ENCODE results near the gene POGLUT2.
A peak's percentile ranks its signal among the peaks of the same experiment; 100 is the strongest.

POGLUT2 gene

GRCh38 chr13:102815788-102816187 lies 17.0 kb upstream of the POGLUT2 start:
- Histone ChIP-seq H4K20me1 (ENCODE audit: insufficient read depth, low read length) (0 out of 2 replicates have a peak, but pooled peaks cover 7% of the 10 kb centered on the region), H3K4me3 (ENCODE audit: low read length) (no peak overlapping the region), H3K9ac (ENCODE audit: low read length) (no peak overlapping the region), H3K79me2 (ENCODE audit: low read length) (0 out of 2 replicates have a peak, but pooled peaks cover 4% of the 10 kb centered on the region), H3K27me3 (ENCODE audit: low read depth, low read length) (no peaks in the 10 kb centered on the region), H3K27ac (ENCODE audit: low read length) (no peak overlapping the region), H3K4me1 (ENCODE audit: low read length) (peaks cover 12% of the 10 kb centered on the region), H3K9me3 (ENCODE audit: insufficient read depth, low read length) (peaks cover 5% of the 10 kb centered on the region; the same call in 1 of the 2 replicates), H3K36me3 (replicated peaks; ENCODE audit: low read depth, low read length) (peaks cover 35% of the 10 kb centered on the region), H3K4me2 (ENCODE audit: low read length) (no peak overlapping the region), H2AFZ (ENCODE audit: low read depth, low read length) (no peak overlapping the region)
- no peak for TF ChIP-seq EZH2phosphoT487 (IDR thresholded peaks at IDR 0.05; ENCODE audit: low read depth)
- TF ChIP-seq, protein P1, sequence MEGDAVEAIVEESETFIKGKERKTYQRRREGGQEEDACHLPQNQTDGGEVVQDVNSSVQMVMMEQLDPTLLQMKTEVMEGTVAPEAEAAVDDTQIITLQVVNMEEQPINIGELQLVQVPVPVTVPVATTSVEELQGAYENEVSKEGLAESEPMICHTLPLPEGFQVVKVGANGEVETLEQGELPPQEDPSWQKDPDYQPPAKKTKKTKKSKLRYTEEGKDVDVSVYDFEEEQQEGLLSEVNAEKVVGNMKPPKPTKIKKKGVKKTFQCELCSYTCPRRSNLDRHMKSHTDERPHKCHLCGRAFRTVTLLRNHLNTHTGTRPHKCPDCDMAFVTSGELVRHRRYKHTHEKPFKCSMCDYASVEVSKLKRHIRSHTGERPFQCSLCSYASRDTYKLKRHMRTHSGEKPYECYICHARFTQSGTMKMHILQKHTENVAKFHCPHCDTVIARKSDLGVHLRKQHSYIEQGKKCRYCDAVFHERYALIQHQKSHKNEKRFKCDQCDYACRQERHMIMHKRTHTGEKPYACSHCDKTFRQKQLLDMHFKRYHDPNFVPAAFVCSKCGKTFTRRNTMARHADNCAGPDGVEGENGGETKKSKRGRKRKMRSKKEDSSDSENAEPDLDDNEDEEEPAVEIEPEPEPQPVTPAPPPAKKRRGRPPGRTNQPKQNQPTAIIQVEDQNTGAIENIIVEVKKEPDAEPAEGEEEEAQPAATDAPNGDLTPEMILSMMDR (IDR thresholded peaks at IDR 0.05; ENCODE audit: low read depth, low read length): no peak

DNA sequence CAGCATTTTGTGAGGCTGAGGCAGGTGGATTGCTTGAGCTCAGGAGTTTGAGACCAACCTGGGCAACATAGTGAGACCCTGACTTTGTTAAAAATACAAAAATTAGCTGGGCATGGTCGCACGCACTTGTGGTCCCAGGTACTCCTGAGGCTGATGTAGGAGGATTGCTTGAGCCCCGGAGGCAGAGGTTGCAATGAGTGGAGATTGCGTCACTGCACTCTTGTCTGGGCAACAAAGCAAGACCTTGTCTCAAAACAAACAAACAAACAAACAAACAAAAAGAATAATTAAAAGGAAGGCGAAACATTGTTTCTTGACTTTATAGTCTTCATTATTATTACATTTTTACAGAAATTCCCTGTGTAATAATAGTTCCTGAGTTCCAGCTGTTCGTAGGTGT lies 16.0 kb upstream of the POGLUT2 start:
- H3K79me2 ChIP-seq (ENCODE audit: low read length): peaks cover 7% of the 10 kb centered on the region; the same call in 1 of the 2 replicates
- no peak for TF ChIP-seq EZH2phosphoT487 (IDR thresholded peaks at IDR 0.05; ENCODE audit: low read depth)
- TF ChIP-seq, protein P1 (IDR thresholded peaks at IDR 0.05; ENCODE audit: low read depth, low read length): no peak
- no peak overlapping the region for H3K4me2 ChIP-seq (ENCODE audit: low read length)
- no peak overlapping the region for H2AFZ ChIP-seq (ENCODE audit: low read depth, low read length)
- H3K36me3 ChIP-seq (replicated peaks; ENCODE audit: low read depth, low read length): peaks cover 38% of the 10 kb centered on the region
- no peak overlapping the region for H3K27ac ChIP-seq (ENCODE audit: low read length)
- no peak overlapping the region for H3K9ac ChIP-seq (ENCODE audit: low read length)
- peaks cover 12% of the 10 kb centered on the region for H3K4me1 ChIP-seq (ENCODE audit: low read length)
- H3K27me3 ChIP-seq (ENCODE audit: low read depth, low read length): no peaks in the 10 kb centered on the region
- H3K9me3 ChIP-seq (ENCODE audit: insufficient read depth, low read length): peaks cover 5% of the 10 kb centered on the region; the same call in 1 of the 2 replicates
- H3K4me3 ChIP-seq (ENCODE audit: low read length): no peak overlapping the region
- 0 out of 2 replicates have a peak, but pooled peaks cover 7% of the 10 kb centered on the region for H4K20me1 ChIP-seq (ENCODE audit: insufficient read depth, low read length)

DNA sequence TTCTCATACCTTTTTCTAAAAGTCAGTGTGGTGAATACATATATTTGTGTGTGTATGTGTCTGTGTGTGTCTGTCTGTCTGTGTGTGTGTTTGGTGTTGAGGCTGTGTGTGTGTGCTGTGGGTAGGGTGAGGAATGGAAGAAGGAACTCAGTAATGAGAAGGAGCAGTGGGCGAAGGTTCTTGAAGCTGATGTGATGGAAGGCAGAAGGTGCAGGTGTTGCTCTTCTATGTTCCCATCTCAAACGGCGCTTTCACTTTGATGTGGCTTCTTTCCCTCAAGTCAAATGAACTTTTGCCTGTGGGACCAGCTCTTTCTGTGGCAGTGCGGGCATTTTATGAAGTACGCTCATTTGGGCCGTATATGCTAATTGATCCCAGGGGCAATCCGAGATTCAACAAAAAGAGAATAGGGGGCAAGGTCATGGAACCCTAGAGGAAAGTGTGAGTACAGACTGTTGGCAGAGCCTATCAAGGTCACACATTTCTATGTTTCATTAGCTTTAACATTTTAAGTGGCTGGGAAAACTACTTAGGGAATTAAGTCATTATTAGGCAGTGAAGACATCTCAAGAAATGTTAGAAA lies 15.3 kb upstream of the POGLUT2 start:
- 0 out of 2 replicates have a peak, but pooled peaks cover 7% of the 10 kb centered on the region for H4K20me1 ChIP-seq (ENCODE audit: insufficient read depth, low read length)
- peaks cover 7% of the 10 kb centered on the region; the same call in 1 of the 2 replicates for H3K79me2 ChIP-seq (ENCODE audit: low read length)
- H3K9me3 ChIP-seq (ENCODE audit: insufficient read depth, low read length): peaks cover 5% of the 10 kb centered on the region; the same call in 1 of the 2 replicates
- H3K27me3 ChIP-seq (ENCODE audit: low read depth, low read length): no peaks in the 10 kb centered on the region
- H2AFZ ChIP-seq (ENCODE audit: low read depth, low read length): no peak overlapping the region
- peak overlapping the region; percentile 47 for H3K4me2 ChIP-seq (ENCODE audit: low read length)
- H3K4me1 ChIP-seq (ENCODE audit: low read length): peaks cover 12% of the 10 kb centered on the region
- H3K36me3 ChIP-seq (replicated peaks; ENCODE audit: low read depth, low read length): peaks cover 38% of the 10 kb centered on the region
- H3K9ac ChIP-seq (ENCODE audit: low read length): no peak overlapping the region
- H3K4me3 ChIP-seq (ENCODE audit: low read length): no peak overlapping the region; the same call in 1 of the 2 replicates
- no peak overlapping the region for H3K27ac ChIP-seq (ENCODE audit: low read length)
- TF ChIP-seq, protein P1 (IDR thresholded peaks at IDR 0.05; ENCODE audit: low read depth, low read length): no peak
- no peak for TF ChIP-seq EZH2phosphoT487 (IDR thresholded peaks at IDR 0.05; ENCODE audit: low read depth)

DNA sequence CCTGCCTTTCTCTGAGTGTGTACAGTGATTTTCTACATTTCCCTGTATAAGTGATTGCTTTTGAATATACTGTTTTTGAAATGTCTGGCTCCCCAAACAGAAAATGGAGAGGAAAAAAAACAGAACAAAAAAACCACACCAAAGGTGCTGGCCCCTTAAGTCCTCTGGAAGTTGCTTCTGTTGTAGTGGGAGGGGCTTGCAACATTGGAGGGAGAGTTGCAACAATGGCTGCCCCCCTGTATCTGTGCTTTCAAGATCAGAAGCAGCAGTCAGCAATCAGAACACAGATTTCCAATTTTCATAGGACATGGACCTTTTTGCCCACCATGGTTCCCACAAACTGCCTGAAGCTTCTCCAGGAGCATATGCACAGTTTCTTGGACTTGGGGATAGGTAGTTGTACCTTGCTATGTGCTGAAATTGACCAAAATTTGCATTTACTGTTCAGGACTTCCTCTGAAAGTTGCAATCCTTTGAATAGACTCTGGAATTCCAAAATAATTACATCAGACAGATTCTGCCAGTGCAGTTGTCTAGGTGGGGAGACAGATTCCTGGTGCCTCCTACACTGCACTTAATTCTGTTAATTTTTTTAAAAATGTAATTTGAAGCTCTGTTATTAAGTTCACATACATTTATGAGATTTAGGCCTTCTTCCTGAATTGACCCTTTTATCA lies 14.0 kb upstream of the POGLUT2 start:
- H4K20me1 ChIP-seq (ENCODE audit: insufficient read depth, low read length): 0 out of 2 replicates have a peak, but pooled peaks cover 7% of the 10 kb centered on the region
- no peak overlapping the region for H3K9ac ChIP-seq (ENCODE audit: low read length)
- H3K4me1 ChIP-seq (ENCODE audit: low read length): peaks cover 12% of the 10 kb centered on the region
- H3K27ac ChIP-seq (ENCODE audit: low read length): no peak overlapping the region
- H3K27me3 ChIP-seq (ENCODE audit: low read depth, low read length): no peaks in the 10 kb centered on the region
- peaks cover 5% of the 10 kb centered on the region; the same call in 1 of the 2 replicates for H3K9me3 ChIP-seq (ENCODE audit: insufficient read depth, low read length)
- H3K79me2 ChIP-seq (ENCODE audit: low read length): peaks cover 7% of the 10 kb centered on the region; the same call in 1 of the 2 replicates
- H2AFZ ChIP-seq (ENCODE audit: low read depth, low read length): no peak overlapping the region
- TF ChIP-seq, protein P1 (IDR thresholded peaks at IDR 0.05; ENCODE audit: low read depth, low read length): no peak
- no peak for TF ChIP-seq EZH2phosphoT487 (IDR thresholded peaks at IDR 0.05; ENCODE audit: low read depth)
- no peak overlapping the region for H3K4me3 ChIP-seq (ENCODE audit: low read length)
- peaks cover 32% of the 10 kb centered on the region for H3K36me3 ChIP-seq (replicated peaks; ENCODE audit: low read depth, low read length)
- no peak overlapping the region for H3K4me2 ChIP-seq (ENCODE audit: low read length)
